SJCRH30 (cell line): Measurements from ENCODE around the gene MKLN1. TPM values are rescaled to one million over a fixed set of nuclear protein-coding genes. Genes with fewer than 3 reads are reported as not detected.

Experiments used
- DNase-seq, 2 experiments: peaks; one replicate each; pipeline ENCODE4 v3.0.0-alpha.2; 2015 to 2020
- H3K27ac ChIP-seq: fragments of 250-450 bp; sonication (Bioruptor Pico); 2 replicates; pipeline ENCODE4 v1.5.1; 2020; ENCODE audit warnings: mild to moderate bottlenecking, moderate library complexity
- H3K27me3 ChIP-seq: fragments of 250-450 bp; sonication (Bioruptor Pico); 2 replicates; pipeline ENCODE4 v1.5.1; 2020; ENCODE audit warnings: mild to moderate bottlenecking, moderate library complexity
- H3K36me3 ChIP-seq: fragments of 250-450 bp; sonication (Bioruptor Pico); 2 replicates; pipeline ENCODE4 v1.5.1; 2020; ENCODE audit warnings: mild to moderate bottlenecking, moderate library complexity
- H3K4me1 ChIP-seq: fragments of 250-450 bp; sonication (Bioruptor Pico); 2 replicates; pipeline ENCODE4 v1.5.1; 2020; ENCODE audit warnings: mild to moderate bottlenecking, moderate library complexity
- H3K4me3 ChIP-seq: fragments of 250-450 bp; sonication (Bioruptor Pico); 2 replicates; pipeline ENCODE4 v1.5.1; 2020; ENCODE audit warnings: mild to moderate bottlenecking, moderate library complexity
- H3K9me3 ChIP-seq: fragments of 250-450 bp; sonication (Bioruptor Pico); replicated peaks from 2 replicates; pipeline ENCODE4 v1.5.1; 2020; ENCODE audit warnings: mild to moderate bottlenecking, moderate library complexity
- total RNA-seq: library from RNA; depleted of rRNA; stranded (reverse); fragments of >200 nt; shearing (Covaris generic); gene quantifications from 2 replicates; pipeline ENCODE4 v1.2.3, GENCODE V29; 2014; rRNA removed

Gene MKLN1
- total RNA-seq, 1 experiment from 2014 or later = 57.9 TPM

DNA sequence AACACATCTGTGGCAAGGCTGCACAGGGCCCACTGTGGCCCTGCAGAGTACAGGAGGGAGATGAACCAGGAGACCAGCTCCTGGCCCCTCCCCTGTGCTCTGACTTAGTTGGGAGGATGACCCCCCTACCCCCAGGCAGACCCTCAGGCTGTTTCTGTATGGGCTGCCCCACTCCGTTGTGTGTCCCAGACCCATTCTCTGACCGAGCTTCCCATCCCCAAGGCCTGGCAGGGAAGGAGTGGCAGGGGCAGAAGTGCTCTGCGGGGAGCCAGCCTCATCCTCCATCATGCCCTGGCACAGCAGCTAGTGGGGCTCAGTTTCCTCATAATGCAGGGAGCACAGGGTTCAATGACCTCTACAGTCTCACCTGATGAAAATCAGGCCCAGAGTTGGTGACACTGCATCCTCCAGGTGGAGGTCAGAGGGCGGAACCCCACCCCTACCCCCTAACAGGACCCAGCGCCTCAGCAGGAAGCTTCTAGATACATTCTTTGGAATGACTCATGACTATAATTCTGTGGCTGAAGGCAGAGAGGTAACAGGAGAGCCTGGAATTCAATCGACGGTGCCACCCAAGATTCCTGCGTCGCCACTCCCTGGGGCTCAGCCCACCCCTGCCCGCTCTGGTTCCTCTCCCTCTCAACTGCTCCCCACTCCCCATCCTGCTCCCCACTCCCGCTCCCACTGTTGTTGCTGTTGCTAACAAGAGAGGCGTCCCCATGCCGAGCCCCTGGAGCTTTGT is 210.6 kb downstream of the MKLN1 start:
- Histone ChIP-seq H3K4me1 (peaks cover 51% of the 10 kb centered on the region), H3K9me3 (no peaks in the 10 kb centered on the region), H3K4me3 (no peak overlapping the region), H3K27me3 (no peaks in the 10 kb centered on the region), H3K27ac (peak overlapping the region; percentile 75), H3K36me3 (no peaks in the 10 kb centered on the region)
- DNase-seq = peak; percentile 66 to 70

DNA sequence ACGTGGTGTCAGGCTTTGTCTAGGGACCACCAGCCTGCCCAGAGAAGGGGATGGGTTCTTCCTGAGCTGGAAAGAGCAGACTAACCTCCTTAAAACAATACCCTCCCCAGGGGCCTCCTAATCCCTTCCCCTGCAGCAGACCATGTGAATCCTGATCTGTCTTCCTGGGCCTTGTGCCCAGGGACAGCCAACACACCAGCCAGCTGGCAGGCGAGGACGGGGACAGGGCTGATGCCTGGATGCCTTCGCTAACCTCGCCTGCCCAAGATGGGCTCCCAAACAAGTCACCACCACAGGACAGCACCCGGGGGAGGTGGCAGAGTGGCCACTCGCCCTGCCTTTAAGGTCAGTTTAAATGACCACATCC is 211.1 kb downstream of the MKLN1 start:
- Histone ChIP-seq H3K4me3 (no peak overlapping the region), H3K36me3 (no peaks in the 10 kb centered on the region), H3K27ac (peak overlapping the region; percentile 75), H3K4me1 (peaks cover 51% of the 10 kb centered on the region), H3K9me3 (no peaks in the 10 kb centered on the region), H3K27me3 (no peaks in the 10 kb centered on the region)
- DNase-seq = peak; percentile 74 to 75

DNA sequence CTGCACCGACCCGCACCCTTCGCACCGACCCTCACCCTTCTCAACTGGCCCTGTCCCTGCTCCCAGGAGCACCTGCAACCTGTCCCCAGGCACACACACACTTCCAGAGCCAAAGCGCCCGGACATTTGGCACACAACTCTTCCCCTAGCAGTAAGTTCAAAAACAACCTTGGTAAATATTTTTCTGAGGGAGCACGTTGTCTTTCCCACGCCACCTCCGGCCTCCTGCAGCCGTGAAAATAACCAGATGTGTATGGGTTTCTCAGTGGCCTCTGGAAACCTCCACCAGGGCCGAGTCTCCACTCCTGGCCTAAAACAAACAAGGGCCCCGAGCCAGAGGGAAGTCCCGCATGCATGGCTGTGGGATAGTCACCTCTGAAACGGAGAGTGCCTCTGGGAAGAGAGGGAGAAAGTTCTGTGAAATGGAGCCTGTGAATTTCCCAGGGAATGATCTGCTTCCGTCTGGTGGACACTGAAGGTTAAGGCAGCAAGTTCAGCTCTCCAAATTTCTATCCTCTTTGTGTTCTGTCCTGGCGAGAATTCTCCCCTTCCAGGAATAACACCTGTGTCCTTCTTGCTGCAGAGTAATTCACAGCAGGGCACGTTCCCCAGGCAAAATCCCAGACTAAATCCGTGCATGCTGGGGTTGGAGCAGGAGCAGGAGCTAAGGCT is 213.0 kb downstream of the MKLN1 start:
- no peak for DNase-seq
- Histone ChIP-seq H3K4me1 (peaks cover 54% of the 10 kb centered on the region), H3K27me3 (no peaks in the 10 kb centered on the region), H3K27ac (no peak overlapping the region), H3K9me3 (no peaks in the 10 kb centered on the region), H3K36me3 (no peaks in the 10 kb centered on the region), H3K4me3 (no peak overlapping the region)

DNA sequence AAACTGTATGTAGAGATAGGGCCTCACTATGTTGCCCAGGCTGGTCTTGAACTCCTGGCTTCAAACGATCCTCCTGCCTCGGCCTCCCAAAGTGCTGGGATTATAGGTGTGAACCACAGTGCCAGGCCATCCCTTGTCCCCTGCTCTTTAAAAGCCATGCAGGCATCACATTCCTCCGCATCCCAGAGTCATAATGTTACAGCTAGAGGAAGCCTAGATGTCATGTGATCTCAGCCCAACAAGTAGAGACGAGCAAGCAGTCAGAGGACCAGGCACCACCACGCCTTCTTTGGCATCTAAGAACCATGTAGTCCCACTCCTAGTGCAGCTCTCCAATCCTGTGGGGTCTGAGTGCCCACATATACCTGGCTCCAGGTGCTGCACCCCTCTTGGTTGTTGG is 215.6 kb downstream of the MKLN1 start:
- DNase-seq = no peak
- no peak overlapping the region for H3K27ac ChIP-seq
- peaks cover 45% of the 10 kb centered on the region for H3K4me1 ChIP-seq
- no peaks in the 10 kb centered on the region for H3K9me3 ChIP-seq
- H3K27me3 ChIP-seq = no peaks in the 10 kb centered on the region
- no peak overlapping the region for H3K4me3 ChIP-seq
- H3K36me3 ChIP-seq = 0 out of 2 replicates have a peak, but pooled peaks cover 2% of the 10 kb centered on the region

DNA sequence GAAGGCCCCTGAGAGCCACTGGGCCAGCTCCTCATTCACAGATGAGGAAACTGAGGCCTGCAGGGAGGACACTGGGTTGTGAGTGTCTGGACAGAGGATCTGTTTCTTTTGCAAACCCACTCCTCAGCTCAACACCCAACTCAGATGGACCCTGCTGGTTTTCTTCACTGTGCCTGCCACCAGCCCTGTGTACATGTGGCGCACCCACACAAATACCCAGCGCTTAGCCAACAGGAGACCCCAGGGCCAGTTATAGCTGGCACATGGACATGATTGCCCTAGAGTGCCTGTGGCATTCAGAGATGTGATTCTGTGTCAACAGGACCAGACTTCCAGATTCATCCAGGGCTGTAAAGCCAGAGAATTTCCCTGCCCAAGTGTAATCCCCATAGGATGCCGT is 216.3 kb downstream of the MKLN1 start:
- no peaks in the 10 kb centered on the region for H3K27me3 ChIP-seq

GRCh38 chr7:131544449-131545301 is 217.0 kb downstream of the MKLN1 start:
- Histone ChIP-seq H3K27me3 (no peaks in the 10 kb centered on the region), H3K4me3 (no peak overlapping the region), H3K36me3 (0 out of 2 replicates have a peak, but pooled peaks cover 5% of the 10 kb centered on the region), H3K9me3 (no peaks in the 10 kb centered on the region), H3K27ac (no peak overlapping the region), H3K4me1 (peaks cover 31% of the 10 kb centered on the region)
- DNase-seq = peak; percentile 55 to 67

More for the DNA sequence above, 216.3 kb downstream of the MKLN1 start:
- Histone ChIP-seq H3K9me3 (no peaks in the 10 kb centered on the region), H3K27ac (no peak overlapping the region), H3K36me3 (0 out of 2 replicates have a peak, but pooled peaks cover 2% of the 10 kb centered on the region), H3K4me1 (peaks cover 38% of the 10 kb centered on the region), H3K4me3 (no peak overlapping the region)
- DNase-seq = no peak

- Histone ChIP-seq H3K9me3 (no peaks in the 10 kb centered on the region), H3K27me3 (no peaks in the 10 kb centered on the region), H3K27ac (no peak overlapping the region), H3K4me1 (peaks cover 27% of the 10 kb centered on the region), H3K4me3 (no peak overlapping the region), H3K36me3 (peaks cover 5% of the 10 kb centered on the region; the same call in 1 of the 2 replicates)
- DNase-seq = no peak
Observed at GRCh38 chr7:131546126-131546525, 218.4 kb downstream of the MKLN1 start.

Other genes starting within 250 kb of the MKLN1 start
- gene PODXL, start 228.8 kb downstream of the MKLN1 start, total RNA-seq = 71.1 and 78.1 TPM in 2 replicates